ENCODE measurements around the gene TPI1. TPM values are rescaled to one million over a fixed set of nuclear protein-coding genes. Genes with fewer than 3 reads are reported as not detected.
"Not testable (repeated sequence)": the region's sequence is repeated elsewhere in the genome, so short reads cannot be mapped to it uniquely, and the experiment has no call there.

The TPI1 gene
- polyA plus RNA-seq, 12 donors: 520 to 1,204 (median 950) TPM; not detected in 1

DNA sequence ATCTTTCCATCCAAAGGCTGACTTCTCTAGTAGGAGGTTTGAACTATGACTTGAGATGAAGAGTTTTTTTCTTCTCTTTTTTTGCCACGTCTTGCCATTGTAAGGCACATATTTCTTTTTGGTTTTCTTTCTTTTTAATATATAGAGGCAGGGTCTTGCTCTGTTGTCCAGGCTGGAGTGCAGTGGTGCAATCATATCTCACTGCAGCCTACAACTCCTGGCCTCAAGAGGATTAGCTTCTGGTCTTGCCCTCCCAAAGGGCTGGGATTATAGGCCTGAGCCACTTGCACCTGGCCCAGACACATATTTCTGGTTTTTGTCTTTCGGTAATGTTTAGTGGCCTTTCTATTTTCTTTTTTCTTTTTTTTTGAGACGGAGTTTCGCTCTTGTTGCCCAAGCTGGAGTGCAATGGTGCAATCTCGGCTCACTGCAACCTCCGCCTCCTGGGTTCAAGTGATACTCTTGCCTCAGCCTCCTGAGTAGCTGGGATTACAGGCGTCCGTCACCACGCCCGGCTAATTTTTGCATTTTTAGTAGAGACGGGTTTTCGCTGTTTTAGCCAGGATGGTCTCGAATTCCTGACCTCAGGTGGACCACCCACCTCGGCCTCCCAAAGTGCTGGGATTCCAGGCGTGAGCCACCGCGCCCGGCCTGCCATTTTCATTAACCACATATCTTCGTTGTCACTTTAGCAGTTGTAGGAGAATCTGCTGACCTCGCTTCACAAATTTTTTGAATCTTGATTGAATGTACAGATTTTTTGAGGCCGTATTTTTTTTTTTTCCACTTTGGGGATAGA, 22.6 kb downstream of the TPI1 start:
- DNase-seq: not testable (repeated sequence)

GRCh38 chr12:6890789-6891645, 23.7 kb downstream of the TPI1 start:
- peak; percentile 97 for DNase-seq

DNA sequence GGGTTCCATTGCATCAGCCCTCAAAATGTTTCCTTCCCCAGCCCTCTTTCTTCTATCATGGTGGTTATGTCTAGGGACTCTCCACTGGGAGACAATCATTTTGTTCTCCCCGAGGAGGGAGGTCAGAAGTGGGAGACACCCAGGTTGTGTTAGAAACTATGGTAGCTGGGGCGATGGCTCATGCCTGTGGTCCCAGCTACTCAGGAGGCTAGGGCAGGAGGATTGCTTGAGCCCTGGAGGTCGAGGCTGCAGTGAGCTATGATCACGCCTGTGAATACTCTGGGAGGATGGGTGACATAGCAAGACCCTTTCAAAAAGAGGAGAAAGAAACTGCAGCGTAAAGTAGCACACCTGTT, 24.3 kb downstream of the TPI1 start:
- DNase-seq: no peak

GRCh38 chr12:6892683-6893082, 25.4 kb downstream of the TPI1 start:
- not testable (repeated sequence) for DNase-seq

- no peak for DNase-seq
Observed at GRCh38 chr12:6894321-6894720, 27.0 kb downstream of the TPI1 start.

DNA sequence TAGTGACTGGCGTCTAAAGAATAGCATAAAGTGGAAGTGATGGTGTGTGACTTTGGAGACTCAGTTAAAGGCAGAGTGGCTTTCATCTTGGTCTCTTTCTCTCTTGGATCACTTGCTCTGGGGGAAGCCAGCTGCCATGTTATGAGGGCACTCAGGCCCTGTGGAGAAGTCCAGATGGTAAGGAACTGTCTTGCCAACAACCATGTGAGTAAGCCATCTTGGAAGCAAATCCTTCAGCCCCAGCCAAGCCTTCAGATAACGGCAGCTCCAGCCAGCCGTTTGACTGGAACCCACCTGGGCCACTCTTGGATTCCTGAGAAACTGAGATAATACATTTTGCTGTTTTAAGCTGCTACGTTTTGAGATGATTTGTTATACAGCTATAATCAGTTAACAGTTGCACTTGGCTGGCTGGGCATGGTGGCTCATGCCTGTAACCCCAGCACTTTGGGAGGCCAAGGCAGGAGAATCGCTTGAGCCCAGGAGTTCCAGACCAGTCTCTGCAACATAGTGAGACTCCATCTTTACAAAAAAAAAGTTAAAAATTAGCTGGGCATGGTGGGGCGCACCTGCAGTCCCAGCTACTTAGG, 29.6 kb downstream of the TPI1 start:
- no peak for DNase-seq

GRCh38 chr12:6899427-6899826, 32.1 kb downstream of the TPI1 start:
- DNase-seq: no peak

GRCh38 chr12:6899837-6900519, 32.6 kb downstream of the TPI1 start:
- DNase-seq: peak; percentile 36

DNA sequence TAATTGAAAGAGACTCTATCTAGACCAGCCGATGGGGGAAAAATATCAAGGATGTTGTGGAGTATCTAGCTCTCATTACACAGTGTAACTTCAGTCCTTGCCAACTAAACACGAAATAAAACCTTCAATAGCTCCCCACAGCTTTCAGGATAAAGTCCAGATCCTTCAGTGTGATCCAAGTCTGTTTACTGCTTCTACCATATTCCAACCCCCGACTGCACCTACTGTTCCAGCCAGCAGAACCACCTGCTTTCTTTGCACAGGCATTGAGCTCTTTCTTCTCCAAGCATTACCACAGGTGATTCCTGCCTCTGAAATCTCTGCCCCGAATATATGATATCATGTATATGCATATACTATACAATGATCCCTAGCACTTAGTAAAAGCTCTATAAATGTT, 35.1 kb downstream of the TPI1 start:
- no peak for DNase-seq

DNA sequence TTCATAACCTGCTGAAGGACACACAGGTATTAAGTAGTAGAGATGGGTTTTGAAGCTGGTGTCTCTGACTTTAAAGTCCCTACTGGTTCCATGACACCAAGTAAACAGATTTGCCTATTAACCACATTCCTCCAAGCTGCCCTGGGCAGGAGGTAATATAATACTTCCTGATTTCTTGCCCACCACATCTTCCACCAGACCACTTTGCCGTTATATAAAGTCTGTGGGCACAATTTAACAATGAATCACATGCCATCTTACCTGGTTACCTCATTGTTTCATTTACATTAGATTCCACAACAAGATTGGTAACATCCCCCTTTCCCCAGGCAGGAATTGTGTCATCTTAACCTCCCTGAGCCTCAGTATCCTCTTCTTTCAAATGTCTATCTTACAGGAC, 36.4 kb downstream of the TPI1 start:
- DNase-seq: no peak

DNA sequence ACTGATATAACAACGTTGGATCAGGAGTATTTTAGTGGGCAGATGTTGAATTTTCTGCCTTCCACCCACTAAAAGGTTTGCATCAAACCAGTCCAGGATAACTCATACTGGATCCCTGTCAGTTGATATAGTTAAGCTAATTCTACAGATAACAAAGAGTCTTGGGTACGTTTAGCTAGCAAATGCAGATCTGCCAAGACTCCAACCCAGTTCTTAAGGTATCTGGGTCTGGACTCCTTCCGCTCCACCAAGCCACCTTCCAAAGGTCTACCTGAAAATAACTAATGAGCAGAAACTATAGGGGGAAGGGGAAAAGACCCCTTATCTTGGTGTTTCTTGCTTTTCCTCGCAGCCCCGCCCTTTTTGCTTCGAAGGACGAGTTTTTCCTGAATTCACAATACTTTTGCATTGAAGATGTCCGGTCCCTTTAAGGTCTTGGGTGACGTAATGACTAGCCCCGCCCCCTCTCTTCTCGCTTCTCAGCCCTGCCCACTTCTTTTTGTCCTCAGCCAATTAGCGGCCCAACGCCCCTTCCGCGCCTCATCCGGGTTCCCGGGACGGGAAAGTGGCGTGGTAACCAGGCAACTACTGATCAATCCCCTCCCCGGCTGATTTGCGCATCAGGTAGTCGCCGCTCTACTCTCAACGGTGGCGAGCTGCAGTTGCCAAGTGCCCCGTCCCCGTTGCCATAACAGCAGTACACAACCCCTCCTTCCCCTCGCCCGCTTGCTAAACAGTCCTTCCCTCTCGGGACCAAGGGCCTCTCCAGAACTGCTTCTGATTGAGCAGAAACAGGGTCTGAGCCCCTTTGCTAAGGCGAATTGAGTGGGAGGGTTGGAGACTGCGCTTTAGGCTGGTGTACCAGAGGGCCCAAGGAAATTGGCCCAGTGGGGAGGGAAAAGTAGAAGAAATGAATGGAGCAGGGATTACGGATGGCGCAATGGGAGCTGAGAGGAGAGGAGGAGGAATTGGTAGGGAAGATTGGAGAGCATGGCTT, 37.2 kb downstream of the TPI1 start, which contains the start of gene LRRC23:
Gene LRRC23 (plus strand): TSS at position 543 of the 997 bp plus-strand sequence. CDS start 812 bp downstream, outside the sequence.
- peak; percentile 98 for DNase-seq

- DNase-seq: no peak
Observed at GRCh38 chr12:6905414-6906040, 38.2 kb downstream of the TPI1 start.

GRCh38 chr12:6908141-6908540, 40.8 kb downstream of the TPI1 start:
- DNase-seq: not testable (repeated sequence)

- DNase-seq: no peak
Observed at GRCh38 chr12:6909421-6910145, 42.3 kb downstream of the TPI1 start.

DNA sequence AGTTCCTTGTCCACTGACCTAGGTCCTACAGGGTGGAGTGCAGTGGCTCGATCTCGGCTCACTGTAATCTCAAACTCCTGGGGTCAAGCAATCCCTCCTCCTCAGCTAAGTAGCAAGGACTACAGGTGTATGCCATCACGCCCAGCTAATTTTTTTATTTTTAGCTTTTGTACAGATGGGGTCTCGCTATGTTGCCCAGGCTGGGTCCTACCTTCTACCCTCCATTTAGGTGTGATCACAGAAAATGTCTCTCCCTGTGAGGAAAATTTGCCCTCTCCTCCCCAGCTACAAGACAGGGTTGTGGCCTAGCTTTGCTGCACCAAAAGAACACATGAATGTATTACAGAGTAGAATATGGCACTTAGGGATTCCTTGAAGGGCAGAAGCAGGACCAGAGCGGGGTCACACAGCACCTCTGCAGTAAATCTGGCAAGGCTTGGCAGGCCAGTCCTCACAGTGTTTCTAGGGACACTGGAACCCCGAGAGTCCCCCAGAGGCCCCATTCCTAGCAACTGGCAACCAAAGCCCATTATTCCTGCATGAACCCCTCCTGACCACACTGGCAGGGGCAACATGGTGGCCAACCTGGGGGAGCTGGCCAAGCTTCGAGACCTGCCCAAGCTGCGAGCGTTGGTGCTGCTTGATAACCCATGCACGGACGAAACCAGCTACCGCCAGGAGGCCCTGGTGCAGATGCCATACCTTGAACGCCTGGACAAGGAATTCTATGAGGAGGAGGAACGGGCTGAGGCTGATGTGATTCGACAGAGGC, 45.0 kb downstream of the TPI1 start:
- DNase-seq: no peak

GRCh38 chr12:6914246-6914946, 47.1 kb downstream of the TPI1 start, which contains the start of gene ENO2:
Gene ENO2 (plus strand): TSS chr12:6914580. CDS start chr12:6915833, 1,253 bp downstream.
- peak; percentile 58 for DNase-seq

DNA sequence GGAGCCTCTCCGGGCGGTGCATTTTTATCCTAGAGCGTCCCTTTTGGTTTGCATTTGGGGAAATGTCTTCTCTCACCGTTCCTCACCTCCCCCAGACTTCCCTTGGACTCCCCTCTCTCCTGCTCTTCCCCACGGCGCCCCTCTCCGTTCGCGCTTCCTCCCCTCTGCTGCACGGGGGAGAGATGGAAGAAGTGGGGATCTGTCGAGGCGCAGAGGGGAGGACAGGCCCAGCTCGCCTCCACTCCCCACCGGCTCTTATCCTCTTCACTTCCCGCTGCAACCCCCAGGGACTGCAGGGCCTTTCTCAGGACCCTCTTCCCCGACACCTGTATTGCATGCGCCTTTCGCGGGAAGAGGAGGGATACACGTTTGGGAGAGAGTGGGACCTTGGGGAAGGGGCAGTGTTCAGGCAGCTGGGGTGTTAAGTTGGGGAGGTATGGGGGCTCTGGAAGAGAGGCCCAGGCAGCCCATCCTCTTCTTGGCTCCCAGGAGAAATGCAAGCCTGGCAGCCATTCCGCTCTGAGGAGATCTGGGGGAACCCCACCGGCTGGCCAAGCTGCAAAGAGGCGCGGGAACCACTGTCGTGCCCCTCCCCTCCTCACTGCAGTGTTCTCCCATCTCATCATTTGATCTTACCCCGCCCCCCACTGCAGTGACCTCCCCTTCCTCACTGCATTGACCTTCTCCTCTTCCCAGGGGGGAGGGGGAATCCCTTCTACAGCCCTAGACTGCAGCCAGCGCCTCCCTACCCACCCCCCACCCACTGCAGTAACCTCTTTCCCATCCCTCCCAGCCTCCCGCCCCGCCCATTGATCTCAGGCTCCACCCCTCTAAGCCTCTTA, 47.8 kb downstream of the TPI1 start:
- DNase-seq: no peak

Data from muscle of arm (tissue), 12 donors.